CD4-positive, alpha-beta T cell treated with Interleukin-21 for 1 hour (primary cell): ENCODE measurements around the gene FAM83G.
"Not testable (repeated sequence)": the region's sequence is repeated elsewhere in the genome, so short reads cannot be mapped to it uniquely, and the experiment has no call there.

ENCODE experiments used
- DNase-seq: peaks from one replicate; pipeline ENCODE4 v3.0.0-alpha.2; 2020

FAM83G gene

GRCh38 chr17:19023209-19023999 lies 18.8 kb upstream of the FAM83G start:
- no peak for DNase-seq

- DNase-seq: no peak
Measured at GRCh38 chr17:19022747-19023146, 18.2 kb upstream of the FAM83G start.

GRCh38 chr17:19022128-19022527 lies 17.6 kb upstream of the FAM83G start:
- DNase-seq: no peak

GRCh38 chr17:19021622-19022083 lies 17.1 kb upstream of the FAM83G start:
- DNase-seq: peak; percentile 46

GRCh38 chr17:19021011-19021621 lies 16.6 kb upstream of the FAM83G start:
- not testable (repeated sequence) for DNase-seq

GRCh38 chr17:19020016-19020415 lies 15.5 kb upstream of the FAM83G start:
- no peak for DNase-seq

- no peak for DNase-seq
Measured at GRCh38 chr17:19019041-19019941, 14.7 kb upstream of the FAM83G start.

- no peak for DNase-seq
Measured at GRCh38 chr17:19018600-19018950, 14.0 kb upstream of the FAM83G start.

GRCh38 chr17:19017804-19018599 lies 13.4 kb upstream of the FAM83G start:
- no peak for DNase-seq

GRCh38 chr17:19017401-19017800 lies 12.8 kb upstream of the FAM83G start:
- no peak for DNase-seq

- no peak for DNase-seq
Measured at GRCh38 chr17:19016881-19017280, 12.3 kb upstream of the FAM83G start.

- DNase-seq: no peak
Measured at GRCh38 chr17:19016297-19016696, 11.7 kb upstream of the FAM83G start.

- no peak for DNase-seq
Measured at GRCh38 chr17:19015428-19015827, 10.9 kb upstream of the FAM83G start.

- no peak for DNase-seq
Measured at GRCh38 chr17:19014628-19015215, 10.2 kb upstream of the FAM83G start.

- no peak for DNase-seq
Measured at GRCh38 chr17:19013806-19014627, 9.5 kb upstream of the FAM83G start.

GRCh38 chr17:19013226-19013625 lies 8.7 kb upstream of the FAM83G start:
- no peak for DNase-seq

- DNase-seq: no peak
Measured at GRCh38 chr17:19012171-19013080, 7.9 kb upstream of the FAM83G start.

- no peak for DNase-seq
Measured at GRCh38 chr17:19011581-19011980, 7.0 kb upstream of the FAM83G start.

GRCh38 chr17:19010729-19011505 lies 6.4 kb upstream of the FAM83G start:
- DNase-seq: no peak
